Thyroid gland (tissue), 4 donors: ENCODE results near the gene LRRC2. TPM values are rescaled to one million over a fixed set of nuclear protein-coding genes. Genes with fewer than 3 reads are reported as not detected.

Source experiments
- DNase-seq, 2 donors: peaks; one replicate each; pipeline ENCODE4 v3.0.0-alpha.2; 2019
- H3K27ac ChIP-seq, 3 donors: fragments of 200-600 bp; sonication (generic); 1 replicate in 2 of 3; 2 replicates in 1 of 3; pipeline ENCODE4 v1.5.1; 2016 to 2019; ENCODE audit warnings: mild to moderate bottlenecking in 1 of 3, moderate library complexity in 1 of 3
- H3K27me3 ChIP-seq: fragments of 200-600 bp; sonication (generic); one replicate; pipeline ENCODE4 v1.5.1; 2019
- H3K36me3 ChIP-seq, 2 donors: fragments of 200-600 bp; sonication (generic); one replicate each; pipeline ENCODE4 v1.5.1; 2016 to 2019
- H3K4me1 ChIP-seq, 2 donors: fragments of 200-600 bp; sonication (generic); one replicate each; pipeline ENCODE4 v1.5.1; 2017 to 2019
- H3K4me3 ChIP-seq, 3 donors: fragments of 200-600 bp; sonication (generic); replicated peaks in 1 of 3; 1 replicate in 2 of 3; 2 replicates in 1 of 3; pipeline ENCODE4 v1.5.1; 2016; ENCODE audit warnings: mild to moderate bottlenecking in 1 of 3
- H3K9me3 ChIP-seq: fragments of 200-600 bp; sonication (generic); one replicate; pipeline ENCODE4 v1.5.1; 2017
- POLR2A ChIP-seq, 2 donors: fragments of 450-650 bp; IDR thresholded peaks; one replicate each; pipeline ENCODE4 v1.6.1; 2017; ENCODE audit warnings: antibody characterized with exemption in 2 of 2, mild to moderate bottlenecking in 2 of 2, moderate library complexity in 1 of 2
- WGBS, 2 donors: methylation state at CpG; one replicate each; pipeline ENCODE4 v1.1.5; 2017; 5-methylcytosine and 5-hydroxymethylcytosine counted together
- intact Hi-C: fragments of 100-400 bp; cut with DNase I; formaldehyde crosslinking; loops from one replicate; pipeline ENCODE4 v1.15.1; 2023
- total RNA-seq, 4 donors: library from RNA; depleted of rRNA; stranded (reverse); fragments of >200 nt; gene quantifications; one replicate each; pipeline ENCODE4 v1.2.3, GENCODE V29; 2016
- TF ChIP-seq, protein P1 (sequence below), 6 experiments: fragments of 200-600 bp in 3 of 6; fragments of 450-650 bp in 3 of 6; sonication (generic) in 3 of 6; IDR thresholded peaks; one replicate each; pipeline ENCODE4 v1.5.1; 2016 to 2019; ENCODE audit warnings: antibody characterized with exemption in 6 of 6, mild to moderate bottlenecking in 2 of 6, inconsistent platforms in 1 of 6, moderate library complexity in 1 of 6

Gene LRRC2
- total RNA-seq, 4 donors from 2014 or later, result 25.0 to 37.4 (median 31.0) TPM

DNA sequence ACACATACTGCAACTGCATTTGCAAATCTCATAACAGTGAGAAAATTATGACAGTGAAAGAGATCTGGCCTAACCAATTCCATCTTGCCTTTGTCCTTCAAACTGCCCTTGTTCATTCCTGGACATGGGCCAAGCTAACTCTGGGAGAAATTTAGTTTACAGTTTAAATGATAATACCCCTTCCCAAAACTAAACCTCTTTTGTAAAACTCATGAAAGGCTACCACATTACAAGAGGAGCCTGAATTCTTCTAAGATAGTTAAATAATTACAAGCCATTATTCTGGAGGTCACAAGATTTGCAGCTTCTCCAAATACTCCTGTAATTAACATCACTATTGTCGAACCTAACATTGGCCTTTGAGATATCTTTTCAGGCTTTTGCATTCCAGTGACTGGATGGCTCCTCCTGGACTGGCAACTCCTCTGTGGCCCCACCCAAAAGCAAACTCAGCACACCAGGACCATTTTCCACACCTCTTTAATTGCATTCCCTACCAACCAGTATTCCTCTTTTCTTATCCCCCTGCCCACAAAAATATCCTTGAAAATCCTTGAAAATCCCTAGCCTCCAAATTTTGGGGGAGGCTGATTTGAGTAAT, 37.4 kb upstream of the LRRC2 start:
- no peak overlapping the region for H3K4me3 ChIP-seq
- intact Hi-C loops, result no loop called here

DNA sequence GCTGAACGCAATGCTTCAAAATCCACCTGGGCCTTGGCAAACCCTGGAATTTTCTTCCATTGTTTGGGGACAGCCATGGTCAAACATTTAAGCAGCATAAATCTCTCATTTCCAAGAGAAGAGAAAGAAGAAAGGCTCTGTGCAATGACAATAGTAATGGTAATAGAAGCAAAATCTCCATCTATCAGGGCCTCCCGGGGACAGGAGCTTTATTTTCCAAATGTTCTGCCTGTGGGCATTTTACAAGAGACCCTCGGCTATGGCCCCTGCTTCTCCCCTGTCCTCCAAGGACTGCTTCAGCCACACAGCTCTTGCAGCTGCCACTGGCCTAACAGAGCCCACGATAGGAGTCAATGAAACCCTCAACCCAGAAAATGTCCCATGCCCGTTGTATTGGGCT, 33.5 kb upstream of the LRRC2 start:
- H3K27ac ChIP-seq, result no peak overlapping the region
- H3K4me1 ChIP-seq, result no peaks in the 10 kb centered on the region
- 77 to 88% methylated on average over 5 of the region's 5 CpGs for WGBS, 2 donors
- no peaks in the 10 kb centered on the region for H3K27me3 ChIP-seq
- no peaks in the 10 kb centered on the region for H3K36me3 ChIP-seq
- no peak for DNase-seq
- intact Hi-C loops, result no loop called here
- TF ChIP-seq POLR2A (IDR thresholded peaks at IDR 0.05), result no peak
- TF ChIP-seq, protein P1, sequence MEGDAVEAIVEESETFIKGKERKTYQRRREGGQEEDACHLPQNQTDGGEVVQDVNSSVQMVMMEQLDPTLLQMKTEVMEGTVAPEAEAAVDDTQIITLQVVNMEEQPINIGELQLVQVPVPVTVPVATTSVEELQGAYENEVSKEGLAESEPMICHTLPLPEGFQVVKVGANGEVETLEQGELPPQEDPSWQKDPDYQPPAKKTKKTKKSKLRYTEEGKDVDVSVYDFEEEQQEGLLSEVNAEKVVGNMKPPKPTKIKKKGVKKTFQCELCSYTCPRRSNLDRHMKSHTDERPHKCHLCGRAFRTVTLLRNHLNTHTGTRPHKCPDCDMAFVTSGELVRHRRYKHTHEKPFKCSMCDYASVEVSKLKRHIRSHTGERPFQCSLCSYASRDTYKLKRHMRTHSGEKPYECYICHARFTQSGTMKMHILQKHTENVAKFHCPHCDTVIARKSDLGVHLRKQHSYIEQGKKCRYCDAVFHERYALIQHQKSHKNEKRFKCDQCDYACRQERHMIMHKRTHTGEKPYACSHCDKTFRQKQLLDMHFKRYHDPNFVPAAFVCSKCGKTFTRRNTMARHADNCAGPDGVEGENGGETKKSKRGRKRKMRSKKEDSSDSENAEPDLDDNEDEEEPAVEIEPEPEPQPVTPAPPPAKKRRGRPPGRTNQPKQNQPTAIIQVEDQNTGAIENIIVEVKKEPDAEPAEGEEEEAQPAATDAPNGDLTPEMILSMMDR (IDR thresholded peaks at IDR 0.05), result no peak
- H3K9me3 ChIP-seq, result no peaks in the 10 kb centered on the region
- no peak overlapping the region for H3K4me3 ChIP-seq

More for the DNA sequence above, 37.4 kb upstream of the LRRC2 start:
- Histone ChIP-seq H3K27ac (no peak overlapping the region), H3K4me1 (no peaks in the 10 kb centered on the region), H3K9me3 (no peaks in the 10 kb centered on the region), H3K27me3 (no peaks in the 10 kb centered on the region), H3K36me3 (no peaks in the 10 kb centered on the region)
- 64 to 71% methylated on average over 1 of the region's 1 CpG for WGBS, 2 donors
- no peak for DNase-seq
- TF ChIP-seq POLR2A (IDR thresholded peaks at IDR 0.05), result no peak
- TF ChIP-seq, protein P1 (IDR thresholded peaks at IDR 0.05), result no peak

GRCh38 chr3:46595819-46596314, 29.8 kb upstream of the LRRC2 start:
- H3K27me3 ChIP-seq, result no peaks in the 10 kb centered on the region
- H3K4me1 ChIP-seq, result no peaks in the 10 kb centered on the region
- intact Hi-C loops, result no loop called here
- 90 to 91% methylated on average over 8 of the region's 8 CpGs for WGBS, 2 donors
- H3K36me3 ChIP-seq, result no peaks in the 10 kb centered on the region
- no peak overlapping the region for H3K4me3 ChIP-seq
- no peaks in the 10 kb centered on the region for H3K9me3 ChIP-seq
- no peak for TF ChIP-seq POLR2A (IDR thresholded peaks at IDR 0.05)
- no peak overlapping the region for H3K27ac ChIP-seq
- DNase-seq, result no peak

DNA sequence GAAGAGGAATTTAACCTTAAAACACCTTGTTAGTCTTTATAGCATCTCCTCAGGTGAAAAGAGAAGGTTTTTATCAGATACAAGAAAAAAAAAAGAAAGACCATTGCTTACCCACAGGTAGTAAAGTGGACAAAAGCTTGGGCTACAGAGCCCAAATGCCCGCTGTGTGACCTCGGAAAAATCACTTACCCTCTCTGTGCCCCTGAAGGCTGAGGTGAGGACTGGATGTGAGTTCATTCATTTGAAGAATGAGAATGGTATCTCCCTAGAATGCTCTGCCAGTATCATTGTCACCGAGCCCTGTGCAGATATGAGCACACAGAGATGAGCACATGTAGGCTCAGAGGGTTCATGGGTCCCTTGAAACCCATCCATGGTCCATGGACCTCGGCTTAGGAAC, 28.6 kb upstream of the LRRC2 start:
- intact Hi-C loops, result no loop called here
- TF ChIP-seq POLR2A (IDR thresholded peaks at IDR 0.05), result no peak
- TF ChIP-seq, protein P1 (IDR thresholded peaks at IDR 0.05), result no peak
- H3K4me3 ChIP-seq, result no peak overlapping the region
- no peak for DNase-seq
- no peaks in the 10 kb centered on the region for H3K36me3 ChIP-seq
- 93 to 94% methylated on average over 4 of the region's 4 CpGs for WGBS, 2 donors
- H3K4me1 ChIP-seq, result no peaks in the 10 kb centered on the region
- H3K27me3 ChIP-seq, result no peaks in the 10 kb centered on the region
- H3K27ac ChIP-seq, result no peak overlapping the region
- no peaks in the 10 kb centered on the region for H3K9me3 ChIP-seq

DNA sequence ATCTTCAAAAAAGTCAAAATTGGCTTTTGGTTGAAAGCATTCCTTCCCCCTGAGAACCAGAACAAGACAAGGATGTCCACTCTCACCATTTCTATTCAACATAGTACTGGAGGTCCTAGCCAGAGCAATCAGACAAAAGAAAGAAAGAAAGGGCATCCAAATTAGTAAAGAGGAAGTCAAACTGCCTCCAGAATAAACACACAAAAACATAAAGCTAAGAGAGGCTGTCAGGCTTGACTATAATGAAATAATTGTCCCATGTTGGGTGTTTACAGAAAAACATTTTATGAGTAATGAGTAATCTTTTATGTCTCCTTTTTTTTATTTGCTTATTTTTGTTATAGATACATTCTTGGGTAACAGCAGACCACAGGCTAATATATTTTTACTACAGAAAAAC, 27.9 kb upstream of the LRRC2 start:
- Histone ChIP-seq H3K27ac (no peak overlapping the region), H3K27me3 (no peaks in the 10 kb centered on the region), H3K9me3 (no peaks in the 10 kb centered on the region), H3K36me3 (no peaks in the 10 kb centered on the region), H3K4me1 (no peaks in the 10 kb centered on the region), H3K4me3 (no peak overlapping the region)
- intact Hi-C loops, result no loop called here
- no peak for DNase-seq
- TF ChIP-seq POLR2A (IDR thresholded peaks at IDR 0.05), result no peak
- TF ChIP-seq, protein P1 (IDR thresholded peaks at IDR 0.05), result no peak
